ENCODE results near the gene BMF.
A peak's percentile ranks its signal among the peaks of the same experiment; 100 is the strongest.
"Not testable (repeated sequence)": the region's sequence is repeated elsewhere in the genome, so short reads cannot be mapped to it uniquely, and the experiment has no call there.

The BMF gene

DNA sequence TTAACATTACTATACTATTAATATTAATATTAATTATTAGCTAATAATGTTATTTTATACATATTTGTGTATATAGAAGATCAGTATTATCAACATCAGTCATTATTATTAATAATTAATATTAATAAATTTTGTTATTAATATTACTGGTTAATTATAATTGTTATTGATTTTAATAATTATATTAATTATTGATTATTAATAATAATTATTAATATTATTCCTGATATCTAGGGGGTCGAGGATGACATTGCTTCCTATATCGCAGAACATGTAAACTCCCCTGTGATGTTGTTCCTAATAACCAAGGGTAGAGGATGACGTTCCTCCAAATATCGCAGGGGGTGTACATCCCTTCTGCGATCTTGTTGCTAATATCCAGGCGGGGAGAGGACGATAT, 17.3 kb upstream of the BMF start:
- FAIRE-seq: peak; percentile 98

DNA sequence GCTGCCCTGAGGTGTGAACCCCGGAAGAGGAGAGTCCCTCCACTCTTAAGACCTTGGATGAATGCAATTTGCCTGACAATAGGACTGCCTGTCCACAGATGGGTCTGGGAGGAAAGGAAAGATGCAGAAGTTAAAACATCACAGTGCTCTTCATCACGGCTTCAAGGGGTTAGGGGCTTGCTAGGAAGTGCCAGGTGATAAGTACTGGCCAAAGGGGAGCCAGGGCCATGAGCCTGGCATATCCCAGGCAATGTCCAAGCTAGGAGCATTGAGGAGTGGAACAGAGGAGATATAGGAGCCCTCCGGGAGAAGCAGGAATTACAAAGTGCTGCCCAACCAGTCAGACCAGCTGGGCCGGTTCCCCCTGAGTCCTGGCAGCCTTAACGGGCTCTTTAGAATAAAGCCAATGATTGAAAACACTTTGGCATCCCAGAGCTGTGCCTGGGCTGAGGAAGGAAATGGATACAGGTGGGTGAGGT, 16.2 kb upstream of the BMF start:
- FAIRE-seq: not testable (repeated sequence)

DNA sequence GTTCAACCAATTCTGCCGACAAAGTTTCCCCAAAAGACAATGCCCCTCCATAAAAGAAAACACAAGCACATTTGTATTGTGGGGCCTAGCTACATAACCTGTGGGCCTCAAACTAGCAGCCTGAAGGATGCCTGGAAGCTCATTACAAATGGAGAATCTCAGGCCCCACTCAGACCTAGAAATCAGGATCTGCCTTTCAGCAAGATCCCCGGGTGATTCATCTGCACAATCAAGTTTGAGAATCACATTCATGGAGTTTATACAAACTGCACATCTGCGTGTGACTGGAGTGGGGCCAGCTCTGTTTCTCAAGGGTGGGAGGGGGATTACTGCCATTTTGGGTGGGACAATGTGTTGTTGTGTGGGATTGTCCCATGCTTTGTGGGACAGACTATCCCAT, 15.7 kb upstream of the BMF start:
- FAIRE-seq: not testable (repeated sequence)

DNA sequence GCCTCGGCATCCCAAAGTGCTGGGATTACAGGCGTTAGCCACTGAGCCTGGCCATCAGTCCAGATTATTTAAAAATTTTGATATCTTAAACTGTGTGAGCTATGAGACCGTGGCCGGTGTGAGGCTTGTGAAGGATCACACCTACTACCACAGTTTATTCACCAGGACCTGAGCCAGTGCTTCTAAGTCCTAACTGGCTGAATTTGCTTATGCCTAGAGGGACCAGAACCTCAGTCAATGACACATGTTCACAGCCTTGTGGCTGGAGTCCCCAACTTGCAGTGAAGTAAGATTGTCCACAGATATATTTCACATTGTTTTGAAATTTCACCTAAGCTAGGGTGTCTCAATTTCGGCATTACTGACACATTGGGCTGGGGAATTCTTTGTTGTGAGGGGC, 15.2 kb upstream of the BMF start:
- not testable (repeated sequence) for FAIRE-seq

DNA sequence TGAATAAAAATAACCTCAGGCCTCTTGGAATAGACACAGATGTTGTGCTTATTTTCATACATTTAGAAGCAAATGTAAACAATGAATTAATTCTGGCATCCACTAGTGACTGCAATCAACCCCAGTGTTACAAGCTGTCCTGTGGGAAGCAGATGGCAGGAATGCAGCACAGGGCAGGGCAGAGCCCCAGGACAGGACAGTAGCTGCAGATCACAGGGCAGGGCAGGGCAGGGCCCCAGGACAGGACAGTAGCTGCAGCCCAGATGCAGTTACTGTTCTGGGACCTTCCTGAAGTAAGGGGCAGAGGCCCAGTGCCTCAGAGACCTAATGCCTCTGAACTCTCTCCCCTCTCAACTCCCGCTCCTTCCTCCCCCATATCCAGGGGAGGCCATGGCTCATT, 14.3 kb upstream of the BMF start:
- not testable (repeated sequence) for FAIRE-seq

DNA sequence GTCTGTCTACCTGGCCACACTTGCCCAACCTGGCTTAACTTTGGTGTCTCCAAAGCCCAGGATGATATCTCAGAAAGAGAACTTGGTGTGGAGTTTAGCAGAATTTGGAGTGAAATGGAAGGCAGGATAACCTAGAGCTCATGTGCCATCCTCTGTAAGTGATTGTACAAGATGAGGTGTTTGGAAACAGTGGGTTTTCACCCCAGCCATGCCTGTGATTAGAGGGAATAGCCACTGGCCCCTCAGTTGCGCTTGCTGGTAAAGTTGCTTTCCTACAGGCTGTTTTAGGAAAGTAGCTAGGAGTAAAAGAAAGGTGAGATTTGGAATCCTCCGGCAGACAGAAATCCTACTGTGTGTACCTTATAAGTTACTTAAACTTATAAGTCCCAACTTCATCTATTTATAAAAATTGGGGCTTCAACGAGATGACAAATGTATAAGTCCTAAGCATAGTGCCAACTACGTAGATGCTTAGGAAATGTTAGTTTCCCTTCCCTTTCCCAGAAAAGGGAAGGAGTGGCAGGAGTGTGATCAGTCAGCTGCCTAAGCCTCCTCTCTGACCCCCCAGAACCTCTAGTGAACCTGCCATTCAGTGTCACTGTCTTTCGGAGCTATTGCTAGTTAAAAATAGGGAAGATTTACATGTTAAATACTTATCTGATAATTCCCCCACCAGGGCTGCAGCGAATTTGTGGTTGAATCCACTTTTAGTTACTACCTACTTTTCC, 13.4 kb upstream of the BMF start:
- FAIRE-seq: no peak

DNA sequence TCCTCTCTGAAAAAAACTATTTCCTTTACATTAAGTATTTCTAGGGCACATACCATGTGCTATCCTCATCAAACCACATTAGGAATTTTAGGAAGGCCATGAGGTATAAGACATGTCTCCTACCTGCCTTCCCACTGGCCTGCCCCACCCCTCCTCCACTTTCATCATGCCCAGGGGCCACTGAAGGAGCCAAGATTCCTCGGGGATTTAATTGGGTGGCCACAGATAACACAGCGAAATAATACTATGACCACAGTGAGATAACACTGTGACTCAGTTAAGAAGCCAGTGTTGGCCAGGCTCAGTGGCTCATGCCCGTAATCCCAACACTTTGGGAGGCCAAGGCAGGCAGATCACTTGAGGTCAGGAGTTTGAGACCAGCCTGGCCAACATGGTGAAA, 9.8 kb upstream of the BMF start:
- FAIRE-seq: no peak

DNA sequence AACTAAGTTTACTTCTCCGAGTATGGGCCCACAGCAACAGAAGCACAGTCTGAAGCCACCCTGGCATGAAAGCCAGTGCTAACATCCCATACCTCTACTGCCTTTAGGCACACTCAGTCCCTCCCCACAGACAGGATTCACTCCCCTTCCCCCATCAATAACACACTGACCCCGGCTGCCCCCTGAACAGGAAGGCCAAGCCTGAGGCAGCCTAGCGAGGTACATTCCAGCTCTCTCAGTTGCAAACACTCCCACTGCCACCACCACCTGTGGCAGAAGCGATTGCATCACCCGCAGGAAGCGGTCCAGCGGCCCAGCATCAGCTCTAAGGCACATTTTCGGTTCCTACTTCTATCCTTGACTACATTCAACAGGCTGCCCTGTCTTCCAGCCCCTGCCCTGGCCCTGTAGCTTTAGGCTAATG, 7.0 kb upstream of the BMF start:
- no peak for FAIRE-seq

DNA sequence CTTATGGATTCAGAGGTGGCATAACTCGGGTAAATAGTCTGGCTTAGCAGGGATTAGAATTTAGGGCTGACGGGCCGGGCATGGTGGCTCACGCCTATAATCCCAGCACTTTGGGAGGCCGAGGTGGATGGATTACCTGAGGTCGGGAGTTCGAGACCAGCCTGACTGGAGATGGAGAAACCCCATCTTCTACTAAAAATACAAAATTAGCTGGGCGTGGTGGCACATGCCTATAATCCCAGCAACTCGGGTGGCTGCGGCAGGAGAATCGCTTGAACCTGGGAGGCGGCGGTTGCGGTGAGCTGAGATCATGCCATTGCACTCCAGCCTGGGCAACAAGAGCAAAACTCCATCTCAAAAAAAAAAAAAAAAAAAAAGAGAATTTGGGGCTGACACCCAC, 6.4 kb upstream of the BMF start:
- not testable (repeated sequence) for FAIRE-seq

DNA sequence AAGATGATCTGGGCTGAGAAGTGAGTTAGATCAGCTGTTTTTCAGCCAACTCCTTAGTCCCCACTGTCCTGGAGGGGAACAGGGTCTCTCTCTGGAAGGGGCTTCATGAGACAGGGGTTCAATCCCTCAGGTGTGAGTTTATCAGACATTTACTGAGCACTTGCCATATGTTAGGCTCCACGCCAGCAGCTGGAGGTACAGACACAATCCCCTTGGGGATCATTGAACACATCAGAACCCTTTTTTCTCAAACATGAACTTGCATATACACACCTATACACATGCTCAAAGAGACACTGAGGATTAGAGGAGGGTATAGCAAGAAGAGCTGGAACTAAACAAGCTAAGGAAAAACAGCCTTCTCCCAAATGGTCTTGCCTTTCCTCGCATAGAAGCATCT, 5.5 kb upstream of the BMF start:
- FAIRE-seq: no peak

DNA sequence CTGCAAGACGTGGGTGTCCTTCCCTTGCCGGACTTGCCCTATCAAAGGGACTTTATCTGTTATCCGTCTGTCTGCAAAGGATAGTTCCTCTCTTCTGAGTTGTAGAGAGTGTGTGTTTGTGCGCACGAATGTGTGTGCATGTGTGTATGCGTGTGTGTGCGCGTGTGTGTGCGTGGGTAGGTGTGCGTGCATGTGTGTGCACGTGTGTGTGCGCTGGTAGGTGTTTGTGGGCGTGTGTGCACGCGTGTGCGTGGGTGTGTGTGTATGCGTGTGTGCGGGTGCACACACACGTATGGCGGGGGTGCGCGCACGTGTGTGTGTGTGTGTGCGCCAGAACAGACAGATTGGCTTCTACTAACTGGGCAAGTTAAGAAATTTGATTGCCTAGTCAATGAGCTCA, 4.1 kb upstream of the BMF start:
- FAIRE-seq: no peak

DNA sequence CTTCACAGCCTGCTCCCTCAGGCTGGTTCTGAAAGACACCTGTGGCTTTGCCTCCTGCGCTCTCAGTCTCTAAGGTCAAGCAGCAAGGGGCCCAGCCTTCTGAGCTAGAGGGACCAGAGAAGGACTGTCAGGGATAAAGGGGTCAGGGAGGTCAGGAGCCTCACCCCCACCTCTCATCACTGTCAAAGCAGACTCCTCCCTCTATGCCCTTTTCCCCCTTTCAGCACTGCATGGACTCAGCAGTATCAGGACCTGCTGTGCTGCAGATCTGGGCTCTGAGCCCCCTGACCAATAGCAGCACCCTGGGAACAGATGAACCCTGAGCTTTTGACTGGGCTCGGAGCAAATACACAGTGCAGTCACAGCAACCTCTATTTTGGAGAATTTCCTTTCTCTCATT, 3.2 kb upstream of the BMF start:
- FAIRE-seq: no peak

DNA sequence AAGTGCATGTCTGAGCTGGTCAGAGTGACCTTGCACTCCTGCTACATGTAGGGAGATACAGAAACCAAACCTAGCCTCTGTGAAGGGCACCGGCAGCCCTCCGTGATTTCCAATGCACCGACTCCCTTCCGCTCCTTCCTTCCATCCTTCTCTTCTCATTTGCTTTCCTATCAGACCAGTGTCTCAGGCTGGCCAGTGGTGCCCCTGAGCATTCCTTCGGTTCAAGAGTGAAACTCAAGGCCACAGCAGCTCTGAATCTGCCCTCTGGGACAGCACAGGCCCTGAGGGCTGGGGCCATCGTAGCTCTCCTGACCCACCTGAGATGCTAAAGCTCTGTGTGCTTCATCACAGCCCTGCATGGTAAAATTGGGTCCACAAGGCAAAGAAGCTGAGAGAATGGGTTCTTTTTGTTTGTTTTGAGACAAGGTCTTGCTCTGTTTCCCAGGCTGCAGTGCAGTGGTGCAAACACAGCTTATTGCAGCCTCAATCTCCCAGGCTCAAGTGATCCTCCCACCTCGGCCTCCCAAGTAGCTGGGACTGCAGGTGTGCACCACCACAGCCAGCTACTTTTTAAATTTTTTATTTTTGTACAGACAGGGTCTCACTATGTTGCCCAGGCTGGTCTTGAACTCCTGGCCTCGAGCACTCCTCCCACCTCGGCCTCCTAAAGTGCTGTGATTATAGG, 2.3 kb upstream of the BMF start:
- no peak for FAIRE-seq

DNA sequence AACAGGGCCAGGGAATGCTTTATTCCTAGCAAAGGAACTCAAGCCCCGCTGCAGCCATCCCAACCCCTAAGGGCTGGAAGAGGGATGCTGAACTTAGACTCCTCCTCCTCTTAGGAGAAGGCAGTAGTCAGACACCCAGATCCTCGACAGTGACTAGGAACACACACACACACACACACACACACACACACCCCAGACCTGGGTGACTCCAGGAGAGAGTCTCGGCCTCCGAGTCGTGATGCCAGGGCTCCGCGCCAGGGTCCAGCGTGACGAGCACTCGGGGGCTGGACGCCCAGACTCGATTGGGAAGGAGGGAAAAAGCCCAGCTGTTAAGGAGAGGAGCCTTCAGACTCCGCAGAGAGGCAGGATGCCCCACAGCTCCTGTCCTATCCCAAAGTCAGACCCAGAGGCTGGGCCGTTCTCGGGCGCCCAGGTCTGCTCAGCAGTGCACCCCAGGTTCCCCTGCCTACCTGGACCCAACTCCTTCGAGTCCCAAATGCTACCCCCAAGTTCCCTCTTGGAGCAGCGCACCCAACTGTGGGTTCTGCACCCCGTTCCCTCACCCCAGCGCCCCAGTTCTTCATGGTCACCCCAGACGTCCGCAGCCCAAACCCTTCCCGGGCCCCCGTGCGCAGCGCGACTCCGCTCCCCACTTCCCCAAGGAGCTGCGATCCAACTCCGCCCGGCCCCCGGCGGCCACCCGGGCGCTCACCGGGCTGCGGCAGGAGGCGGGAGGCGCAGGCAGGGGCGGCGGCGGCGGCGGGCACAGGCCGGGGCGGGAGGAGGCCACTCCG, 421 bp downstream of the BMF start:
- no peak for FAIRE-seq

DNA sequence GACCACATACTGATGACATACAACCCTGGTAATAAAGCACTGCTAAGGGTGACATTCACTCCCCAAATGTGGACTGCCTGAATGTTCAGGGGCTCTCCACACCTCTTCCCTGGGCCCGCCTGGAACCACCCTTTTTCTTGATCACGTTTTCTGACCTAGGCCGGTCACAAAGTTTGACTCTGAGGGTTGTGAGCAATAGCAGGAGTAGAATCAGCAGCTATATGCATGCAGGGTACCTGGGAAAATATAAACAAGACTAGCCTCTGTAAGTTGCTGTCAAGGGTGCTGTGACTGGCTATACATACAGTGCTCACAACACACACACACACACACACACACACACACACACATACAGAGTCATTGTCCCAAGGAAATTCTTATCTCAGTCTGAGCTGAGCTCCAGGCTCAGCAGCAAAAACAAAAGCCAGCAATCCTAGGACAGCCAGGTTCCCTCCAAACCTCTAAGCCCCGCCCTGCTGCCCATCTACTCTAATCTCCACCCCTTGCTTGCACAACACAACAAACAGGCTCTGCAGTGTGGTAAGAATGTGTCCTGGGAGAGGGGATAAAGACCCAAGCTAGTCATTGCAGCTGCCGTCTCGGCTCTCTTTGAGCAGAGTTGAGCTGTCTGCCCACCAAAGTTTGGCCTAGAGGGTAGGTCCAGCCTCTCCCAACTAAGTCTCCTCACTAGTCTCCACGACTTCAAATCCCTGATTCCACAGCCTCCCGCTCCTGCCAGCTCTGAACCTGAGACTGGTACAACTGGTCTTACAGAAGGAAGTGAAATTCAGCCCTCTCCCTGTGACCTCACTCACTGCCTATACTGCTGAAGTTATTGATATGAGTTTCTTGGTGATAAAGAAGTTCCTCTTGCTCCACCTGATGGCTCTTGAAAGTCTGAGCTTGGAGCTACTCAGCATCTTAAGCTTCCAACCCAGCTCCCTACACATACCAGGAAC, 2.2 kb downstream of the BMF start:
- FAIRE-seq: no peak

DNA sequence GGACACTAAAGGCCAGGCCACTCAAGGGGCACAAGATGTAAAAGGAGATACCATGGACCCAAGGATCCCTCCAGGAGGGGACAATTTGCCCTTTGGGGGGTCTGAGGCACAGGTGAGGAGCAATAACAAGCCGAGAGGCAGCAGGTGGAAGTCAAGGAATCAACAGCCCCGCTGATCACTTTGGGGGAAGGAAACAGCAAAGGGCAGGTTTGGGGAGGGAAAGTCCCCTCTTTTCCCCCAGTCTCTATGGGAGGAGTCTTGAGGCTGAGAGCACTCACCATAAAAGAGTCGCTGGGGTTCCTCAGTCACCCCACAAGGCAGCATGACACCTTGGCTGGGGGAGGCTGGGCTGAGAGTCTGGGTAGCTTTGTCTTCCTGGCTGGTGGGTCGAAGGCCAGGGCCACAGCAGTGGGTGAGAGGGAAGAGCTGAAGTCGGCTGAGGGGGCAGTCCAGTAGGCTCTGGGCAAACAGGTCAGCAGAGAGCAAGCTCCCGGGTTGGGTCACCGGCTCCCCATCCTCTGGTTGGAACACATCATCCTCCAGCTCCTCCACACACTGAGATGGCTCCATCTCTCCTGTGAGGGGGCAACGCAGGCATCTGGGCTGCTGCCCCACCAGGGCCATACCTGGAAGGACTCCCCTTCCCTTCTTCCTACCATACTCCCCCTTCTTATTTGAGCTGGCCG, 3.0 kb downstream of the BMF start:
- FAIRE-seq: no peak

DNA sequence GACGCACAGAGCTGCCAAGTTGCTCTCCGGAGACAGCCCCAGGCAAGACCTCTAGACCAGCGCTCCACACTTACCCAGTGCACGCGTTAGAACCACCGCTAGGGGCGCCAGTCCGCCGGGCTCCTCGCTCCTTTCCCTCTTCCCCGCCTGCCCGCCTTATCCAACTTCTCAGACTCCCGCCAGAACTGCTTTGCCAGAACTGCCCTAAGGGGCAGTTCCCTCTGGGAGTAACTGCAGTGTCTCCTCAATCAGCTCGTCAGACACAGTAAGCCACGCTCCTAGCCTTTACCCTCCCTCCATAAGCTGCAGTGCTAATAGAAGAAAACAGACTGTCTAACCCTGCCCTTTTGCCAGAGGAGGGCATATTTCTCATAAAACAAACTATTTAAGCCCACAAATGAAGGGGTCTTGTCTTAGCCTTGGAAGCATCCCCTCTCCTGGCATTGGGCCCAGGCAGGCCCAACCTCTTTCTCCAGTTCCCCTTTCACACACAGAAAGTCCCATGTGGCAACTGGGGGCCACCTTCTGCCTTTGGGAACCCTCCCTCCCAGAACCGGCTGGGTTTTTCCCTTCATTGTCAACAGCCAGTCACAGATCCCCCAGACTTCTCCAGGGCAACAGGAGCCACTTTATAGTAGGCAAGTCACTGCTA, 3.7 kb downstream of the BMF start:
- no peak for FAIRE-seq

DNA sequence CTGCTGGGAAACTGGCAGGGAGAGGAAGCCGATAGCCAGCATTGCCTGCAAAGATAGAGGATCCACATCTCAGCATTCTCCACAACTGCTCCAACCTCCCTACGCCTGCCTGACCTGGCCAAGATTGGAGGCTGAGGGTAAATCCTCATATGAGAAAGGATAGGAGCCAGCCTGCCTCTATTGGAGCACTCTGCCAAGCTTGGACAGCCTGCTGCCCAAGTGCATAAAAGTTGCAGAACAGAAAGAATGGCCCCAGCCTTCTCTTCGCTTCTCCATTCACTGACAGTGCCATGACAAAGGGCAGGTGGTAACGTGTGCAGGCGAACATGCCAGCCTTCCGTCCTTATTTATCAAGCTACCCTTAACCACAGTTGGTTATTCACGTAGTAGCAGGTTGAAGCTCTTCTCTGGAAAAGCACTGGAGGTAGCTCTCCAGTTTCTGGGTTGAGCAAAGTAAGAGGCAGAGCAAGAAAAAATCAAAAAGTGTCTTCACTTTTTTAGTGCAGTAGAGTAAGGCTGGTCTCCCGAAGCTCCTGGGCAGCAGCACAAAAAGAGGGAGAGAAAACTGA, 4.3 kb downstream of the BMF start:
- no peak for FAIRE-seq

DNA sequence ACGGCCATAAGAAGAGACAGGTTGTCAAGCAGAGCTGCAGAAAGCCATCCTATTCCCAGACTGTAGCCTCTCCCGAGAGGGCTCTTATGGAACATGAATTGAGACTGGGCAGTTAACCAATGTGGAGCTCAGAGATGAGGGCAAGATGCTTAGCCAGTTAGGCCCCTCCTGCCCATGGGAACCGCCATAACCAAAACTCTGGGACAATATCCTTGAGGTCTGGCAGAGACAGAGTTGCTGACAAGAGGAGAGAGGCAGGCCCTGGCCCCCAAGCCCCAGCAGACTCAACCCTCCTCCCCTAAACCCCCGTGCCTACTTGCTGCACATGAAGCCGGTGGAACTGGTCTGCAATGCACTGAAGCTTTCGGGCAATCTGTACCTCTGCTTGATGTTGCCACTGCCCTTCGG, 4.8 kb downstream of the BMF start:
- no peak for FAIRE-seq

DNA sequence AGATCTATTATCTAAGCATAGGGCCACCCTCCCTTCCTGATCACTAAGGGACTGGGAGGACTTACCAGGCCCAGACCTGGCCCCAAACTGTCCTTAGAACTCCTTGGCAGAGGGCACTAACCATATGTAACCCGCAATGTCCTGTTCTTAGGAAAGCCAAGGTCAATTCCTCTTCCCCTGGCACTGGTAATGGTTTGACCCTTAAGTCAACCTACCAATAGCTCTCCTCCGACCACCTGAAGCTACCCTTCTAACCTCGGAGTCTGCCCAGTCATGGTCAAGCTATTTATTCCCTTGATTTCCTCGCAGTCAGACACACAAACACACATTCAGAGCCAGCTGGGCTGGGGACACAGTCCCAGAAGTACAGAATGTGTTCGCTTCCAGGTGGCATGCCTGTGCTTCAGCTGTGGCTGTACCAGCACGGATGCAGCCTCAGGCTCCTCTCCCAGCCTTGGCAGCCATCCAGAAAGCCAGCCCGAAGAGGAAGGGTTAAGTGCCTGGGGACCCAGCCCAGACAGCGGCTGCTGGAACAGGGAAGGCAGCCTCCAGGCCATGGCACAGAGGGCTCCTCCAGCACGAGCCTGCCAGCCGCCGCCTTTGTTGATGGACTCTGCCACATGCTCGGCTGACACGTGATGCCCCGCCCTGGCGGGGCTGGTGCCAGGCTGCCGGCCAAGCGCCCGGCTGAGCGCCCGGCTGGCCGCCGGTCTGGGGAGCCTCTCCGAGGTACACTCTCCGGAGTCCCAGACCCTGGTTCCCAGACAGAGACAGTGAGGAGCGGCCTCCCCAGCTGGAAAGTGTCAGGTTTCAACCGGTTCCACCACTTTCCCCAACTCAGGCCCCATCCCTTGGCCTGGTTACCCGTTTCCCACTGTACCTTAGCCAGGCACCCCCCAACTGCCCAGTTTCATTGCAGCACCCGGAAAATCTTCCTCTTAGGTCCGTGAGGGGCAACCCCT, 5.5 kb downstream of the BMF start:
- no peak for FAIRE-seq
